Kasumi-1 (cell line): Measurements from ENCODE around the gene UIMC1.

Source experiments
- DNase-seq, 2 experiments: peaks; one replicate each; lab custom pipeline; 2025; lab: John Stamatoyannopoulos, UW

UIMC1 gene

DNA sequence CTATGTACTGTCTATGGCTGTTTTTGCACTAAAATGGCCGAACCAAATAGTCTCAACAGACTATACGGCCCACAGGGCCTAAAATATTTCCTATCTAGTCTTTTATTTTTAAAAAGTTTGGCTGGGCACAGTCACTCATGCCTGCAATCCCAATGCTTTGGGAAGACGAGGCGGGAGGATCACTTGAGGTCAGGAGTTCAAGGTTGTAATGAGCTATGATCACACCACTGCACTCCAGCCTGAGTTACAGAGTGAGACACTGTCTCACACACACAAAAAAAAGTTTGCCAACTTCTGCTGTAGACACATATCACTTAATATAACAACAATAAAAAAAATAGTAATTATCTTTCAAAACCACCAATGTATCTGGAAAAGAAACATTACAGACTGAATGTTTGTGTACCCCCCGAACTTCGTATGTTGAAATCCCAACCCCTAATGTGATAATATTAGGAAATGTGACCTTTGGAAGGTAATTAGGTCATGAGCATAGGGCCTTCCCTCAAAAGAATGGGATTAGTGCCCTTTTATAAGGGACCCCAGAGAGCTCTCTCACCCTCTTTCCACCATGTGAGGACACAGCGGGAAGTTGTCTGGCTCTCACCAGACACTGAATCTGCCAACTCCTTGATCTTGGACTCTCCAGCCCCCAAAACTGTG, 53.9 kb downstream of the UIMC1 start:
- DNase-seq = no peak

DNA sequence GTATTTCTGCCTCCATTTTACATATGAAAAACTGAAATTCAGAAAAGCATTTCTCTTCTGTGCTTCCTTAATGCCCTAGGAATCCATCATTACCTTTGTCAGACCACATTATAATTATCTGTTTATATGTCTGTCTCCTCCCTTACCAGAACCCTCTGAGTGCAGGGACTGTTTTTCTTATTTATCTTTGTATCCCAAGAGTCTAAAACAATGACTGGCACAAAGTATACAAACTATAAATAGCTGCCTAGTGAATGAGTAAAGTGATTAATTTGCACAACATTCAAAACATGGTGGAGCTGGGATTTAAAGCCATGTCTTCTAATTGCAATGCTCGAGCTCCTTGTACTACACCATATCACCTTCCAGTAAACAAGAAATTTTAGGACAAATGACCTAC, 58.1 kb downstream of the UIMC1 start:
- DNase-seq = no peak

DNA sequence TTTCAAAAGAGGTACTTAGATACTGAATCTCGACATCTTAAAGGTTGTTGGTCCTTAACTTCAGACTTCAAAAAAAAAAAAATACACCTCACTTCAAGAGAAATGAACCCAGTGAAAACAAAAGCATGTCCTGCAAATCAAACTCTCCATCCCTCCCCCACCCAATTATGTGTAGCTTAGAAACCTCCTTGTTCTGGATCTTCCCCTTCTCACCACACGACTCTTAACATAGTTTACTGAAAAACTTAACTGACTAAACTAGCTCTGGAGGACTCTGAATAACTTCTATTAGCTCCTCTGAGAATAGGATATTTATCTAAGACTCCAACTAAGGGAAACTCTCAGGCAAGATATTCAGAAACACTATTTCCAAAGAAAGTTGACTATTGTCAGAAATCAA, 58.7 kb downstream of the UIMC1 start:
- DNase-seq = no peak

DNA sequence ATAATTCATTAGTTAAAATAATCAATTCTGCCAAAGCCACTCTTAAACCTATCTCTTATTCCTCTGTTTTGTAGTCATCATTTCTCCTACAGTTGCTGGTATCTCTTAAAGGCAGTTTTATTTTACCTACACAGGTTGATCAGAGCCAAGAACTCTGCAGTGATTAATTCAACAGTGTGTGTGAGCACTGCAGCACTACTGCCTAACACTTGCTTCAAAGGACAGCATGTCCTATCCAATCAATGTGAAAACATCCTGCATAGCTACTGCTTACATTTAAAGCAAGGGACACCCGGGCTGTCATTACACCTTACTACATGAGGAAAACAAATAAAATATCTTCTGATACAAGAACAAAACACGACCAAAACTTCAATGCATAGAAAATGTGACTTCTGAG, 62.3 kb downstream of the UIMC1 start:
- no peak for DNase-seq

DNA sequence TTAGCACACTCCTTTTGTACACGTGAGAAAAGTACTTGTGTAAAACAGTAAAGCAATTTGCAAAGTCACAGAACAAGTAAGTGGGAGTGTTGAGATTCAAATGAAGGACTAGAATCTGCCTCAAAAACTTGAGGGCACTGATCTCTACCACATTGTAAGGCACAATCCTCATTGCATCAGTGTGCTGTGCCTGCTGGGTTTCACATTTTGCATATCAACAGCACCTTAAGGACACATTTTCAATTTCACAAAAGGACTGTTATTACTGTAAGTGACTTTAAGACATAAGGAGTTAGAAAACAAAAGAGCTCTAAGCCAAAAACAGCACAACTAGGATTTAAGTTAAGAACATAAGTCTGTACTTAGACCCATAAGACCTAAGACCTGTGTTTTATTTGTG, 62.8 kb downstream of the UIMC1 start:
- DNase-seq = no peak

DNA sequence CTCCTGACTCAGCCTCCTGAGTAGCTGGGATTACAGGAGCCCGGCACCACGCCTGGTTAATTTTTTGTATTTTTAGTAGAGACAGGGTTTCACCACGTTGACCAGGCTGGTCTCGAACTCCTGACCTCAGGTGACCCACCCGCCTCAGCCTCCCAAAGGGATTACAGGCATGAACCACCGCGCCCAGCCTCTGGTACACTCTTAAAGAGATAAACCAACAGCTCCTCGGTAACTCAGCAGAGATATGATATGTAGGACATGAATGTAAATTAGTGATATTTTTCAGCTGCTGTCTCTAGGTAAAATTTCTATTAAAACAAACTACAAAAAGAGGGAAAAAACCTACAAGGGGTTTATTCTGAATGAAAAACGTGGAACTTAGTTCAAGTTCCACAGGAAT, 64.6 kb downstream of the UIMC1 start:
- DNase-seq = no peak

DNA sequence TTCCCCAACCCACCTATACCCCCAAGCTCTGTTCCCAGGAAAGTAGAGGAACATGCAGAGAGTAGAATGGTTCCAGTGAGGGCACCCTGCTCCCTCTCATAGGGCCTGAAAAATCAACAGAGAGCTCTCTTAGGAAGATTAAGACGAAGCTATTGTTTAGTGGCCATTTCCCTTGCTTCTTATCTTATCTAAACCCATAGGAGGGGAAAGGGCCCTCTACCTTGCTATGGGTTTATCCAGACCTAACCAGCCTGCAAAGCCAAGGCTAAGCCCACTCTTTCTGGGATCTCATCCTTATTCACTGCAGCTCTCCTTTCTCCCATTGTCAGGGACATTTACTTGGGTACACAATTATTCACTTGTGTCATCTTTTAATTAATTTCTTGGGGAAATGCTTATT, 68.1 kb downstream of the UIMC1 start:
- DNase-seq = no peak

DNA sequence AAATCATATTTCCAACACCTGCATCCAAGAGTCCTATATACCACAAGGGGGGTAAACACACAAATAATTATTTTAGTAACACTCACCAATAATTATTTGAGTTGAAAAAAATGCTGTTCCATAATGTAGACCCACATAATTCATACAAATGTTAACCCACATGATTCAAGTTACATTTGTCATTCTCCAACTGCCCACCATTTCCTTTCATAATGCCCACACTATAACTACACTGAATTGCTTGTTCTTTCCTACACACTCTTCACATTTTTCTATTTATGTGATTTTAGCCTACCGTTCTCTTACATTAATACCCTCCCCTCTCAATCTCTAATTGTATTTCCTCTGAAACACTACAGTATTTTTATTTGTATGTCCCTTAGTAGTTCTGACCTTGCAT, 71.6 kb downstream of the UIMC1 start:
- DNase-seq = no peak

DNA sequence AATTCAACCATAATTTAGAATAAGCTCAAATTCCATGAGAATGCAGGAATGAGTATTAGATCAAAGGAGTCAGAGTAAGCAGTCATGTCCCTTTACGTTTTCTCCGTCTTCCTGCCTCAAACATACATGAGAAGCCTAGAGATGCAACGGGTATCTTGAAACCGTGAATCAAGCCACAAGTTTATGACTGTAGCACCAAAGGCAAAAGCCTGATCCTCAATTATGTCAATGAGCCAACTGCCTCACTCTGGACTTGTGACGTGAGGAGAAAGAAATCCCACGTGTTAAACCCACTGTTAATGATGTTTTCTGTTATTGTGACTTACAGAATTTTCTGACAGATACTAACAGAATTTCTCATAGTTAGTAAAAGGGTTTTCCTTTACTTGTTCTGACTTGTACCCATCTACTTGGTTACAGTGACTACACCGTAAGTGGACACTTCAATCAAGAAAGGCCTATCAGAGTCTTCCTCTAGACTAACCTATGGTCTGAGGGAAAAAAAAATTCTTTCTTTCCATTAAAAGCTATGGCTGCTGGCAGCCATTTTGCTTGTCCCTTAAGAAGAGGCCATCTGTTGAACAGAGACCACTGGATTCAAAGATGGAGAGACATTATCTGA, 72.2 kb downstream of the UIMC1 start:
- DNase-seq = no peak

DNA sequence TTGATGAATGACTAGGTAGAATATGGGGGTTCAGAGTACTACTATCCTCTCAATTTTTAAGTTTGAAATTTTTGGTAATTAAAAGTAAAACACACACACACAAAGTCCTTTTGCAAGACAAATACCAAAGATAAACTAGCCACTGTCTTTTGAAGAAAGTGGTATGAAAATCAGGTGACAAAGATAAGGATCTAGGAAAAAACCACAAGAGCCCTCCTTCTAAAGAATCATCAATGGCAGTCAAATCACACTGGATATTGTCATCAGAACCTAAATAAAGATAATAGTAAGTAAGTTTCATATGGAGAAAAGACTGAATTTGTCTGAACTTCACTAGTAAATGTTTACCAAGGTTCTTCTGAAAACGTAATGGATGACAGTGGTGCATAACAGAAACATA, 76.9 kb downstream of the UIMC1 start:
- no peak for DNase-seq

DNA sequence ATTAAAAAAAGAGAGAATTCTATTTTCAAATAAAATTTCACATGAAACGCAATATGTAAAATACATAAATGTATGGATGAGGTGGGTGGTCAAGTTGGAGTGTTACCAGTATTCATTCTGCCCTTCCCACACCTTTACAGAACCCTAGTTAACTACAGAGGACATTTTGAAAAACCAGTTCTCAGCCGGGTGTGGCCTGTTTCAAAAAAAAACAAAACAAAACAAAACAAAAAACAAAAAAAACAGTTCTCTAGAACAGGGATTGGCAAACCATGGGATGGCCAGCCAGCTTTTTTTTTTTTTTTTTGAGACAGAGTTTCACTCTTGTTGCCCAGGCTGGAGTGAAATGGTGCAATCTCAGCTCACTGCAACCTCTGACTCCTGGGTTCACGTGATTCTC, 79.0 kb downstream of the UIMC1 start:
- DNase-seq = no peak

DNA sequence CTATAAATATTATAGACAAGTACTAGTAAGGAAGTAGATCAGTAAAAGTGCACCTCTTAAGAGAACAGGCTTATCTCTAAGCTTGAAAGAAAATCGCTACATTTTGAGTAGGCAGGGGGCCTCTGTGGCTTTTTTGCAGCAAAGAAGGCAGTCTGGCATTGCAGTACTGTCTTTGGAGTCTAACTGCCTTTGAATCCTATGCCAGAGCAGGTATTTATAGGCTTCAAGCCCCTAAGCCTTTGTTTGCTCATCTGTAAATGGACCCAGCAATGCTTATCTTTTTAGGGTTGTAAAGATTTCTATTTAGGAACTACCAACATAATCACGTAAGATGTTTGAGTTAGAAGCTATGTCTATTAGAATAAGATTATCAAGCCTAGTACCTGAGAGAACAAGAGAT, 83.8 kb downstream of the UIMC1 start:
- DNase-seq = no peak

DNA sequence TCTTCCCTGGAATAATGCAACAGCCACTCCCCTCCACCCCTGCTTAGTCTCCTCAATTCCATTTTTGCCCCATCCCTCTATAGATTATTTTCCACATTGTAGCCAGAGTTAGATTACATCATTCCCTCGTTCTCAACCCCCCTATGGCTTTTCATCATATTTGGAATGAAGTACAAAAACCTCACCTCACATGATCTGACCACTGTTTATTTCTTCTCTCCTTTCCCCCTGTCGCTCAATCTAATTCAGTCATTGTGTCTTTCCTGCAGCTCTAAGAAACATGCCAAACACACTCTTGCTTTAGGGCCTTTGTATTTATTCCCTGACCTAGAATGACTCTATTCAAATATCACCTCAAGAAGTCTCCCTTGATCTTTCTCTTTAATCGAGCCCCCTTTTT, 84.9 kb downstream of the UIMC1 start:
- no peak for DNase-seq

DNA sequence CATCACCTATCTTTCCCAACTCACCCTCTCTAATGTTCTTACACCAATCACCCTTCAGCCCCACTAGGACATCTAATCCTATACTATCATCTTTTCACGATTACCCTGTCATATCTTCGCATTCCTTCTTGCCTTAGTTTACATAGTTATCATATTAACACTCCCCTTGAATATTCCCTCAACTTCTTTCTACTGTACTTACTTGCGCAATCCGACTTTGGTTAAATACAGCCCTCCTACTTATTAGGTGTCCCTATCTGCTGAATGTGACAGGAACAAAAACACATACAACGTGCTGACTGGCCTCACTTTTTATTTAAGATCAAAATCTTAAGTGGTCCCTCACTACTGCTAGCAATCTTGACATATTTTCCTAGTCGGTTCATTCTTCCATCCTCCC, 88.0 kb downstream of the UIMC1 start:
- no peak for DNase-seq

DNA sequence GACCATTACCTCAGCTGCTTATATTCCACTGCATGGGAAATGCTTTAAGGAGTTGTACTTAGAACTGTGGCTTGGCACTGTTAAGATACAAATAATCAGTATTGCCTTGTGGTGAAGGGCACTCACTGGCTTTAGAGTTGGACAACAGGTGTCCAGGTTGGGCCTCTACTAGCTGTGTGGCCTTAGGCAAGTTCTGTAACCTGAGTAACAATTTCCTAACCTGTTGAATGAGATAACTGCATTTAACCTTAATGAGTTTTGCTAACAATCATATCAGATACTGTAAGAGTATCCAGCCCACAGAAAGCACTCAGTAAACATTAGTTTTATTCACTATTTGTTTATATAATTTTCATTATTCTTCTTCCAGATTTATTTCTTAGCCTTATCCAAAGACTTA, 90.2 kb downstream of the UIMC1 start:
- no peak for DNase-seq

DNA sequence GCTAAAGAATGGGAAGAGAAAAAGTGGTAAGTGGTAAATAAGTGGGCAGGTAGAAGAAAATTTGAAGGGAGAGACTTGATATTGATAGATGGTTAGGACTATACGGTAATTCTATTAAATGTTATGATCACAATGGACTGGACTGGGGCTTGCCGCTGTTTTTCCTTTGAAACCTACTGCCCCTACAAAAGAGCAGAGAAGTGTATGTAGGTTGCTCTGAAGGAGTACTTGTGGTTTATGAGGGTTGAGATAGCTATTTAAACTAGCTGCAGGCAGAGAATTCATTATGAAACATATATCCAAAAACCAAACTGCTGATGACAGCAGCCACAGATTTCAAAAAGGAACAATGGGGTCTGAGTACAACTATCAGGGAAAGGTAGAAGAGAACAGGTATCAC, 90.7 kb downstream of the UIMC1 start:
- no peak for DNase-seq

DNA sequence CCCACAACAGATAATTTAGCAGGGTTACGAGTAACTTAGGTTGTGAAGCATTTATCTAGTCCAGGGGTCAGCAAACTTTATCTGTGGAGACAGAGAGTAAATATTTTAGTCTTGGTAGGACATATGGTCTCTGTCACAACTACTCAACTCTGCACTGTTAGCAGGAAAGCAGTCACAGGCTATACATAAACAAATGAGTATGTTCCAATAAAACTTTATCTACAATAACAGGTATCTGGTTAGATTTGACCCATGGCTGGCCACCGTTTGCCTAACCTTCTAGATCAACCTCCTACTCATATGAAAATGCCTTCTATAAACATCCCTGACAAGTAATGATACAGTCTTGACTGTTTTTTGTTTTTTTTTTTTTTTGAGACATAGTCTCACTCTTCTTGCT, 94.5 kb downstream of the UIMC1 start:
- no peak for DNase-seq

DNA sequence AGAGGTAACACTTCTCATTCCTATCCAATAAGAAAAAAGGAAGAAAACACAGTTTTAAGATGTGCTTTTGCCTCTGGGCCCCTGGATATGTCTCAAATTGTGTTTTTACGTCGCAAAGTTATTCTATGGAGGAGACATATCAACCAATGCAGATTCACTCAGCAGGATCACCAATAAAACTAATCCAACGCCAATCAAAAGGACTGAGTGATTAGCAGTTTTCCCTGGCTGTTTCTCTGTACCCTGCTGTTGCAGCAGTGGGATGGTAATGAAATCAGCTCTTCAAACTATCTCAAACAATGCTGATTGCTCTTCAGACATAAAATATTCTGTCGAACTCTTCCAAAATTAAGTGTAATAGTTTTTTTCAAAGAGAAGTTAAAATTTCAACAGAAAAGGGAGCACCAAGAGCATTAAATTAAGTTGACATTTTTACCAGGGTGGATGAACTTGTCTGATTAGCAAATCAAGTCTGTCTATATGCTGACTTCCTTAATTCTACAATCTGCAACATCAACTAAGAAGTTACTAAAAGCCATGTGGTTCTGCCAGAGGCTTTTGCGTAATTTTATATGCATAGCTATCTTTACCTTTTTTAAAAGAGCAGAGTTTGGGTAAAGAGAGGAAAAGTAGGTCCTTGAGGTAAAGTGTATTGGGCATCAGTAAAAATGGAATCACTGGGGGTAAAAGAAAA, 97.8 kb downstream of the UIMC1 start:
- no peak for DNase-seq

DNA sequence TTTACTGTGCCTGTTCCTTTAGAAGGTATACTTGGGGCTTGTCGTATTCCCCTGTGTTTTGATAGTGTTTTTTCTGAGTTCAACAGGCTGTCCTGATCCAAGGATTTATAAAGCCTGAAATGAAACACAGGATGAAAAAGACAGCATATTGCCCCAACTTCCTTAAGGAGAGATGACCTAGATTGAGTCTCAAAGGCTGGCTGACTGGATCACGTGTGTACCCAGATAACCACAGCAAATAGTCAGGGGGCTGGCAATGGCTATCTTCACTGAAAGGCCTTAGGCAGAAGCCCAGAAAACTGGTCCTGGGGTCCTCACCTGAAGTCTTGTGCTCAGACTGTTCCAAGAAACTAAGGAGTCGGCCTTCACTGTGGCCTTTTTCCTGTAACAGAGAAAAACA, 99.8 kb downstream of the UIMC1 start:
- DNase-seq = no peak

DNA sequence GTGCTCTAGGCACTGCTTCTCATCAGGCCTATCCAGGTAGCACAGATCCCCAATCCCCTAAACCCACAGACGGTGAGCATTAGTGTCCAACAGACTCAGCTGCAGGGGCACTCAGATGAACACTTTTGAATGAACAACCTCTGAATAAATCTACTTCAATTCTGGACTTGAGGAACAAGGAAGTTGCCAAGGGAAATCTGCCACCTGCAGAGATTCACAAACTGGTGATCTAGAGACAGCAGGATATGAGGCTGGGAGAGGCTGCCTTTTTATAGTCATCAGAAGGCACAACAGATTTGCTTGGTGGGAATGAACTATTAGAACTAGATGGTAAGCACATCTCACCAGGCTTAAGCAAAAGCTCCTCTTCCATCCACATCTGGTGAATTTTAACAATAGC, 100.5 kb downstream of the UIMC1 start:
- DNase-seq = no peak

DNA sequence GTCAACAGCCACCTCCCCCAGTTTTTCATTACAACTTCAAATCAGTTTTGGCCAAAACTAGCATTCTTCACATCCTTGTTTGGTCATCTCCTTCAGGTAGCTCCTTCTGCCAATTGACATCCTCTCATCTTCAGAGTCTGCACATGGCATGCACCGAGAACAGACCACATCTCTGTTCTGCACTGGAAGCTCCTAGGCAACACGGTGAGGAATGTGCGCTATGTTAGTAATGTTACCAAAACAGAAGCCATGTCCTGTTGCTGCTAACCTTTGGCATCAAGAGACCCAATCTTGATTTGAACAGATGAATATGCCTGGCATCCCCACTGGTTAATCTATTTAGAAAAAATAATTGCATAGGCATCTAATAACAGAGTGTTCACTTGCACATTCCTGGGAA, 102.3 kb downstream of the UIMC1 start:
- no peak for DNase-seq

DNA sequence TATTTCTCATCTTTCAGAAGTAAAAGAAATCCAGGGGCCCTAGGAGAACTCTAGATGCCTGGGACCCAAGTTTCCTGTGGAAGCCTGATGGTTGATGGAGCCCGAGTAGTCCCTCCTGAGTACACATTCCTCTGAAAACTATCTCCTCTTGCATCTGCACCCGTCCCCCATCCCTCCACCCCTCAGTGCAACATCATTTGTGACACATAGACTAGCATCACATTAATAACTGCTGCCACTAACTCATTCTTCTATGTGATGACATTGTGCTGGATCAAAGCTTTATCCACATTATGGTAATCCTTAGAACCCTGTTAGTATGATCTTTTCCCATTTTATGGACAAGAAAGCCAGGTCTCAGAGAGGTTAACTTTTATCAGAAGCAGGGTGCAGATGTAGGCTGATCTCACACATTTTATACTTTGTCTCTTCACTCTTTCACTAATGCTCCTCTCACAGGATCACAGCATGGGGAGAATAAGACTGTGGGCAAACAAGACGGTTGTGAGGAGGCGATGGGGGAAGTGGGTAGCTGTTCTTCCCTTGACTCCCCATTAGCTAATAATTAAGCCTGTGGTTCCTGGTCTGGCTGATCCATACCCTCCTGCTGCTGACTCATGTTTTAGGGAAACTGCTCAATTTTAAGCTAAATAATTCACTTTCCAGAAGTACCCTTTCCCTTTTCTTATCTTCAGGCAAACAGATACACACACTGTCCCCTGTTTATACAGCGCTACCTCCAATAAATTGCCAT, 103.5 kb downstream of the UIMC1 start:
- no peak for DNase-seq
